Hepatocyte (in vitro differentiated cells): ENCODE measurements around the gene FAM83F. TPM values are rescaled to one million over a fixed set of nuclear protein-coding genes. Genes with fewer than 3 reads are reported as not detected.
"Not testable (repeated sequence)": the region's sequence is repeated elsewhere in the genome, so short reads cannot be mapped to it uniquely, and the experiment has no call there.

Source experiments
- DNase-seq: peaks from one replicate; pipeline ENCODE4 v3.0.0-alpha.2; 2016; ENCODE audit warnings: low spot score
- H2AFZ ChIP-seq: fragments of 200-600 bp; sonication (generic); 2 replicates; pipeline ENCODE4 v1.6.0; 2016; ENCODE audit warnings: antibody characterized with exemption, mild to moderate bottlenecking
- H3K27ac ChIP-seq: fragments of 200-600 bp; sonication (generic); 2 replicates; pipeline ENCODE4 v1.5.1; 2016; ENCODE audit warnings: mild to moderate bottlenecking
- H3K27me3 ChIP-seq: fragments of 200-600 bp; sonication (generic); 2 replicates; pipeline ENCODE4 v1.6.1; 2016
- H3K36me3 ChIP-seq: fragments of 200-600 bp; sonication (generic); replicated peaks from 2 replicates; pipeline ENCODE4 v1.5.1; 2016; ENCODE audit warnings: low read depth; ENCODE audit not compliant: insufficient read depth
- H3K4me1 ChIP-seq: fragments of 200-600 bp; sonication (generic); 2 replicates; pipeline ENCODE4 v1.5.1; 2016; ENCODE audit warnings: mild to moderate bottlenecking, moderate library complexity; ENCODE audit not compliant: insufficient read depth
- H3K4me2 ChIP-seq: fragments of 200-600 bp; sonication (generic); 2 replicates; pipeline ENCODE4 v1.6.0; 2016
- H3K4me3 ChIP-seq: fragments of 200-600 bp; sonication (generic); 2 replicates; pipeline ENCODE4 v1.5.1; 2016; ENCODE audit warnings: mild to moderate bottlenecking
- H3K79me2 ChIP-seq: fragments of 200-600 bp; sonication (generic); 2 replicates; pipeline ENCODE4 v1.6.0; 2017; ENCODE audit warnings: mild to moderate bottlenecking
- H3K9me2 ChIP-seq: fragments of 200-600 bp; sonication (generic); replicated peaks from 2 replicates; pipeline ENCODE4 v1.6.0; 2017; ENCODE audit warnings: mild to moderate bottlenecking; ENCODE audit not compliant: insufficient read depth
- H3K9me3 ChIP-seq: fragments of 200-600 bp; sonication (generic); 2 replicates; pipeline ENCODE4 v1.5.1; 2016; ENCODE audit warnings: low read depth, mild to moderate bottlenecking
- H4K20me1 ChIP-seq: fragments of 200-600 bp; sonication (generic); 2 replicates; pipeline ENCODE4 v1.6.0; 2016; ENCODE audit warnings: mild to moderate bottlenecking; ENCODE audit not compliant: insufficient read depth, poor library complexity, severe bottlenecking
- CTCF ChIP-seq: fragments of 200-600 bp; sonication (generic); IDR thresholded peaks from 2 replicates; pipeline ENCODE4 v1.5.1; 2016; ENCODE audit warnings: antibody characterized with exemption, mild to moderate bottlenecking; ENCODE audit not compliant: poor library complexity
- EZH2 ChIP-seq: fragments of 200-600 bp; sonication (generic); IDR thresholded peaks from 2 replicates; pipeline ENCODE4 v1.6.1; 2016; ENCODE audit warnings: antibody characterized with exemption, mild to moderate bottlenecking, borderline replicate concordance
- EZH2phosphoT487 ChIP-seq: fragments of 200-600 bp; sonication (generic); IDR thresholded peaks from one replicate; pipeline ENCODE4 v1.6.1; 2018; ENCODE audit warnings: antibody characterized with exemption, mild to moderate bottlenecking, low read depth, moderate library complexity; ENCODE audit not compliant: unreplicated experiment, severe bottlenecking
- WGBS: methylation state at CpG from one replicate; pipeline ENCODE4 v1.1.6; 2016; ENCODE audit warnings: low lambda C conversion rate; ENCODE audit errors: missing lambda C conversion rate; 5-methylcytosine and 5-hydroxymethylcytosine counted together
- polyA plus RNA-seq: library from polyadenylated mRNA; unstranded; fragments of >200 nt; fragmentation: Nextera tagmentation; extraction: Ambion mirVana; gene quantifications from 2 replicates; pipeline ENCODE4 v1.2.1, GENCODE V29; 2016
- total RNA-seq: library from RNA; depleted of rRNA; stranded (reverse); fragments of >200 nt; gene quantifications from 2 replicates; pipeline ENCODE4 v1.2.3, GENCODE V29; 2014

FAM83F gene
- total and polyA plus RNA-seq, 2 experiments from 2014 or later, result 10.8 to 12.8 TPM

DNA sequence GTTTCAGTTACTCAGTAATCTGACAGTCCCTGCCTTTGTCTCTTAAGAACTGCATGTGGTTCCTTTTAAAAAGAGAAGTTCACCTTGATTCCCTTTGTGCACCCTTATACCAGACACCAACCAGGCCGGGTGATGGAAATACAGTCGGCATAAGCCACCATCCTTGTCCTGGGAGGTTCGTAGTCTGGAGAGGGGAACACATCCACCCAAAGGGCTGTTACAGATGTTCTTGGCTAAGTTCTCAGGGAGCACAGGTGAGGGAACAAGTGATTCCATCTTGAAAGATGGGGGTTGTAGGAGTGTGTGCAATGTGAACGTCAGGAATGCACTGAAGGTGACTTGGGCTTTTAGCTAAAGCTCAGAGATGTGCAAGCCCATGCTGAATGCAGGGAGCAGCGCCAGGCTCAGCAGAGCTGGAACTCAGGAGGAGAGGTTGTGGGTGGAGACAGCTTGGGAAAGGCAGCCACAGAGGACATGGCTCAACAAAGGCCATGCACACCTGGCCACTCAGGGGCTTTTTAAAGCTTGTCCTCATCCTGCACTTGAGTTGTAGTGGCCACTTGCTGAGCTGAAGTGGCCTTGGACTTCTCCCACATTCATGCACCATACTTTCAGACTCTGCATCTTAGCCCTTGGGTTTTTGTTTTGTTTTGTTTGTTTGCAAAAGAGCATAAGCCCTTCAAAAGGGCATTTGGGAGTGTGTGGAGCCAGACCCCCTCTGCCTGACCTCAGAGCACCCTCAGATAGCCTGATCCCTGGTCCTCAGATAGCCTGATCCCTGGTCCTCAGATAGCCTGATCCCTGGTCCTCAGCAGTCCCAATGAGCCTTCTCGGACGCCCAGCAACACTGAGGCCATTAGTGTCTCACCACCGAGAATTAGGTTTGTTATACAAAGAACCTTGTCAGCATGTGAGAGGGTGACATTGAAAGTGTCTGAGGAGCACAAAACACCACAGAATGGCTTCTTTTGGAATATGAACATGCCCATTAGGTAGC lies 47.2 kb upstream of the FAM83F start:
- Histone ChIP-seq H3K4me3 (no peak overlapping the region), H2AFZ (no peak overlapping the region), H3K9me3 (no peaks in the 10 kb centered on the region), H3K27me3 (no peaks in the 10 kb centered on the region), H3K36me3 (no peaks in the 10 kb centered on the region), H4K20me1 (no peaks in the 10 kb centered on the region), H3K4me1 (peaks cover 8% of the 10 kb centered on the region), H3K9me2 (no peaks in the 10 kb centered on the region), H3K79me2 (no peaks in the 10 kb centered on the region), H3K27ac (no peak overlapping the region), H3K4me2 (no peak overlapping the region)
- DNase-seq, result no peak
- WGBS, result 89% methylated on average over 8 of the region's 8 CpGs
- TF ChIP-seq EZH2phosphoT487 (no peak), EZH2 (no peak), CTCF (no peak)

DNA sequence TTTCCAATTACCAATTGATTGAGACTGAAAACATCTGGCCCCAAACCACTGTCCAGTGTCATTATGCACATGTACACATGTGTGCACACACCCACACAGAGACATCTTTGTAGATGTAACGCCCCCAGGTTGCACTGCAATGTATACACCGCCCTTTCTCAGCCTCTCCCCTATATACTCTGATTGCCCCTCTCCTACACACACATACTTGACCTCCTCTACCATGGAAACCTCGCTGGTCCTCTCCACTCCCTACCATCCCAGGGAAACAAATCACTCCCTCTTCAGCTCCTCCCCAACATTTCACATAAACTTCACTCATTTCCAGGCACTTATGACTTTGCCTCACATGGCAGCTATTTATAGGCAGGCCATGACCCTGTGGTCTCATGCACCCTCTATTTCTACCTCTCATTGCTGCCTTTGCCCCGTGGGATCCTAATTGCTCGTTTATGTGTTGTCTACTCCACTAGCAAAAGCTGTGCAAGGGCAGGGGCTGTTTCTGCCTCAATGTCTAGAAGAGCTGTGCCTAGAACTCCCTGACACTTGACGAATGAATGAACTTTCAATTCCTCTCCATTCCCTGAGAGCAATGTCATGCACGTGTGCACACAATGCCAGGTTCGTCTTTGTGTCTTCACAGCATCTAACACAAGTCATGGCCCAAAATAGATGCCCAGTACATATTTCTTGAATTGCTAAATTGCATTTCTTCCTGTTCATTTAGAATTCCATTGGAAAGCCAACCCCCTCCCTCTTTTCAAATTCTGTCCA lies 44.6 kb upstream of the FAM83F start:
- H3K4me1 ChIP-seq, result peaks cover 8% of the 10 kb centered on the region
- no peaks in the 10 kb centered on the region for H3K9me3 ChIP-seq
- no peak overlapping the region for H3K4me3 ChIP-seq
- no peak overlapping the region for H3K27ac ChIP-seq
- 88% methylated on average over 8 of the region's 8 CpGs for WGBS
- H4K20me1 ChIP-seq, result no peaks in the 10 kb centered on the region
- no peaks in the 10 kb centered on the region for H3K9me2 ChIP-seq
- H3K27me3 ChIP-seq, result no peaks in the 10 kb centered on the region
- no peaks in the 10 kb centered on the region for H3K79me2 ChIP-seq
- H2AFZ ChIP-seq, result no peak overlapping the region
- no peaks in the 10 kb centered on the region for H3K36me3 ChIP-seq
- no peak overlapping the region for H3K4me2 ChIP-seq
- TF ChIP-seq CTCF (no peak), EZH2phosphoT487 (no peak), EZH2 (no peak)
- no peak for DNase-seq

DNA sequence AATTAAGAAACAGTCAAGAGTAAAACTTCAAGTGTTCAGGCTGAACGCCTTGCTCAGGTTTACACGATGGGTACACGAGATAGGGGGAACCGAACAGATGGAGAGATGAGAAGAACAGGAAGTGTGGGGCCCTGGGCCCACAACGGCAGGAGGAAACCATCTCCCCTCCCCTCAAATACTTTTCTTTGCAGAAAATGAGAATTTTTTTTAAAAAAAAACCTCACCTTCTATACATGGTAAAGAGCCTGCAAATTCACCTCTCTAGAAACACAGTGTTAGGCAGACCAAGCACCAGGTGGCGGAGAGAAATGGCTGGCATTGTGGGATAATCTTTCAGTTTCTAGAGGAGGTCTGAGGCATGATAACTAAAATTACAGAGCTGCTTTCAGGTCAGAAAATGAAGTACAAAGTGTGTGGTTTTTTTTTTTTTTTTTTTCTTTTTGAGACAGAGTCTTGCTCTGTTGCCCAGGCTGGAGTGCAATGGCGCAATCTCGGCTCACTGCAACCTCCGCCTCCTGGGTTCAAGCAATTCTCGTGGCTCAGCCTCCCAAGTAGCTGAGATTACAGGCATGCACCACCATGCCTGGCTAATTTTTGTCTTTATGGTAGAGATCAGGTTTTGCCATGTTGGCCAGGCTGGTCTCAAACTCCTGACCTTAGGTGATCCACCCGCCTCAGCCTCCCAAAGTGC lies 43.0 kb upstream of the FAM83F start:
- not testable (repeated sequence) for H3K27ac ChIP-seq, H3K36me3 ChIP-seq

DNA sequence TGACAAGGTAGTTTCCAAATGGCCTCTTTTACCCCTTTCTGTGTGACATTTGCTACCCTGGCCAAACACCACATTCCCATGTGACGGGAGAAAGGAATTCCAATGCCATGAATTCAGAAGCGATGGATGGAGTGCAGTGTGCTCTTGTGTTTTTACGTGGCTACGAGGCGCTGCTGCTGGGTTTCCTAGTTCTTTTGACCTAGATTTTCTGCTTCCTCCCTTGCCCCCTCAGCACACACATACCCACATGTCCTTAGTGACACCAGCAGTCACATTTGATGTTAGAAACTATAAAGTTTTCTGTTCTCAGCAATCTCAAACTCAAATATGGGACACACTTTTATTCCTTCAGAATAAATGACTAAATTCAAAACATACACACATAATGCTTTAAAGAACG lies 42.4 kb upstream of the FAM83F start:
- H3K9me3 ChIP-seq, result no peaks in the 10 kb centered on the region
- no peaks in the 10 kb centered on the region for H4K20me1 ChIP-seq
- no peak overlapping the region for H2AFZ ChIP-seq
- H3K4me1 ChIP-seq, result no peaks in the 10 kb centered on the region
- H3K9me2 ChIP-seq, result no peaks in the 10 kb centered on the region
- H3K4me3 ChIP-seq, result no peak overlapping the region
- no peak overlapping the region for H3K27ac ChIP-seq
- H3K36me3 ChIP-seq, result no peaks in the 10 kb centered on the region
- H3K27me3 ChIP-seq, result no peaks in the 10 kb centered on the region
- no peak for TF ChIP-seq CTCF
- TF ChIP-seq EZH2phosphoT487, result no peak
- TF ChIP-seq EZH2, result no peak
- H3K79me2 ChIP-seq, result no peaks in the 10 kb centered on the region
- no peak for DNase-seq
- H3K4me2 ChIP-seq, result no peak overlapping the region
- 85% methylated on average over 6 of the region's 6 CpGs for WGBS

More for the DNA sequence above, 43.0 kb upstream of the FAM83F start:
- DNase-seq, H3K4me1 ChIP-seq, H3K79me2 ChIP-seq, H3K9me2 ChIP-seq, H2AFZ ChIP-seq, H3K4me3 ChIP-seq, H3K4me2 ChIP-seq, H3K27me3 ChIP-seq, H3K9me3 ChIP-seq, H4K20me1 ChIP-seq: not testable (repeated sequence)
- 70% methylated on average over 11 of the region's 11 CpGs for WGBS
